DND-41 (cell line): ENCODE measurements around the gene FADS6.

Experiments
- ATAC-seq: fragments of 200-7000 bp; cut with Tn5 transposase; 3 replicates; pipeline ENCODE4 v1.9.1; 2021; ENCODE audit warnings: low read depth; ENCODE audit not compliant: insufficient read depth
- DNase-seq: peaks from one replicate; pipeline ENCODE4 v3.0.0-alpha.2; 2020
- H2AFZ ChIP-seq: 2 replicates; pipeline ENCODE4 v1.6.0; 2012; ENCODE audit warnings: low read depth, low read length
- H3K27ac ChIP-seq: 2 replicates; pipeline ENCODE4 v1.5.1; 2012; ENCODE audit warnings: low read length, inconsistent platforms
- H3K27me3 ChIP-seq: fragments of 200-600 bp; sonication (generic); 2 replicates; pipeline ENCODE4 v1.6.0; 2012; ENCODE audit warnings: low read length, mild to moderate bottlenecking, inconsistent platforms; ENCODE audit not compliant: insufficient read depth, poor library complexity
- H3K36me3 ChIP-seq: 2 replicates; pipeline ENCODE4 v1.5.1; 2012; ENCODE audit warnings: low read length, inconsistent platforms; ENCODE audit not compliant: insufficient read depth
- H3K4me1 ChIP-seq: 2 replicates; pipeline ENCODE4 v1.5.1; 2012; ENCODE audit warnings: mild to moderate bottlenecking, low read length; ENCODE audit not compliant: insufficient read depth
- H3K4me2 ChIP-seq: 2 replicates; pipeline ENCODE4 v1.6.0; 2012; ENCODE audit warnings: mild to moderate bottlenecking, moderate library complexity, low read length, inconsistent platforms; ENCODE audit not compliant: insufficient read depth
- H3K4me3 ChIP-seq, 2 experiments: fragments of 200-600 bp in 1 of 2; shearing (Covaris generic) in 1 of 2; 2 replicates each; pipeline ENCODE4 v1.5.1; 2012 to 2016; ENCODE audit warnings: inconsistent platforms in 2 of 2, low read length in 2 of 2, mild to moderate bottlenecking in 2 of 2, low read depth in 1 of 2, moderate library complexity in 1 of 2
- H3K79me2 ChIP-seq: 2 replicates; pipeline ENCODE4 v1.6.0; 2012; ENCODE audit warnings: low read length, inconsistent platforms; ENCODE audit not compliant: insufficient read depth
- H3K9ac ChIP-seq: 2 replicates; pipeline ENCODE4 v1.6.0; 2012; ENCODE audit warnings: low read depth, mild to moderate bottlenecking, inconsistent platforms, low read length, moderate library complexity
- H3K9me3 ChIP-seq: 2 replicates; pipeline ENCODE4 v1.5.1; 2012; ENCODE audit warnings: low read length, moderate library complexity, mild to moderate bottlenecking, inconsistent platforms; ENCODE audit not compliant: insufficient read depth, severe bottlenecking
- H4K20me1 ChIP-seq: 2 replicates; pipeline ENCODE4 v1.6.0; 2012; ENCODE audit warnings: low read length; ENCODE audit not compliant: insufficient read depth
- EZH2 ChIP-seq: IDR thresholded peaks from 3 replicates; pipeline ENCODE4 v1.6.1; 2012; ENCODE audit warnings: borderline replicate concordance, low read depth, mild to moderate bottlenecking, moderate library complexity, low read length, inconsistent platforms; ENCODE audit not compliant: severe bottlenecking
- TF ChIP-seq, protein P1 (sequence below): IDR thresholded peaks from 2 replicates; pipeline ENCODE4 v1.5.1; 2012; ENCODE audit warnings: borderline replicate concordance, low read length, moderate library complexity, mild to moderate bottlenecking; ENCODE audit not compliant: poor library complexity, severe bottlenecking; ENCODE audit errors: extremely low read depth

The FADS6 gene

DNA sequence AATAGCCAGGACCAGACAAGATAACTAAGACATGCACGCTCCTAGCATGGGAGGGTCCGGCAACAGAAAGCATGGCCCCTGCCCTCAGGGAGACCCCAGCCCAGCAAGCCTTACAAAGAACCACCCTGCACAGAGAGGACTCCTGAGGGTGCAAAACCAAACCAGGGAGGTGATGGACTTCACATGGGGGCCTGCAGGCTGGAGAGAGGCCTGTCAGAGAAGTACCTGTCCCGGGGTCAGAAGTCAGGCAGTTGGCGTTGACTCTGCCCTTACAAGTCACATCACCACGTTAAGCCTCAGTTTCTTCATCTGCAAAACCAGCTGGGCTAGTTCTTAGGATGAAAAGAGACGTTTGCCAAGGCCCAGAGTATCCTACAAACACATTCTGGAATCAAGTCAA is 35.4 kb upstream of the FADS6 start:
- no peak for TF ChIP-seq EZH2
- TF ChIP-seq, protein P1, sequence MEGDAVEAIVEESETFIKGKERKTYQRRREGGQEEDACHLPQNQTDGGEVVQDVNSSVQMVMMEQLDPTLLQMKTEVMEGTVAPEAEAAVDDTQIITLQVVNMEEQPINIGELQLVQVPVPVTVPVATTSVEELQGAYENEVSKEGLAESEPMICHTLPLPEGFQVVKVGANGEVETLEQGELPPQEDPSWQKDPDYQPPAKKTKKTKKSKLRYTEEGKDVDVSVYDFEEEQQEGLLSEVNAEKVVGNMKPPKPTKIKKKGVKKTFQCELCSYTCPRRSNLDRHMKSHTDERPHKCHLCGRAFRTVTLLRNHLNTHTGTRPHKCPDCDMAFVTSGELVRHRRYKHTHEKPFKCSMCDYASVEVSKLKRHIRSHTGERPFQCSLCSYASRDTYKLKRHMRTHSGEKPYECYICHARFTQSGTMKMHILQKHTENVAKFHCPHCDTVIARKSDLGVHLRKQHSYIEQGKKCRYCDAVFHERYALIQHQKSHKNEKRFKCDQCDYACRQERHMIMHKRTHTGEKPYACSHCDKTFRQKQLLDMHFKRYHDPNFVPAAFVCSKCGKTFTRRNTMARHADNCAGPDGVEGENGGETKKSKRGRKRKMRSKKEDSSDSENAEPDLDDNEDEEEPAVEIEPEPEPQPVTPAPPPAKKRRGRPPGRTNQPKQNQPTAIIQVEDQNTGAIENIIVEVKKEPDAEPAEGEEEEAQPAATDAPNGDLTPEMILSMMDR: no peak
- Histone ChIP-seq H3K4me3 (no peak overlapping the region), H3K36me3 (no peaks in the 10 kb centered on the region), H3K27me3 (peaks cover 18% of the 10 kb centered on the region), H4K20me1 (no peaks in the 10 kb centered on the region; the same call in 1 of the 2 replicates), H2AFZ (no peak overlapping the region), H3K79me2 (no peaks in the 10 kb centered on the region), H3K9me3 (no peaks in the 10 kb centered on the region), H3K27ac (no peak overlapping the region), H3K4me1 (no peaks in the 10 kb centered on the region), H3K9ac (no peak overlapping the region), H3K4me2 (no peak overlapping the region)
- no peak for DNase-seq
- ATAC-seq: no peak

DNA sequence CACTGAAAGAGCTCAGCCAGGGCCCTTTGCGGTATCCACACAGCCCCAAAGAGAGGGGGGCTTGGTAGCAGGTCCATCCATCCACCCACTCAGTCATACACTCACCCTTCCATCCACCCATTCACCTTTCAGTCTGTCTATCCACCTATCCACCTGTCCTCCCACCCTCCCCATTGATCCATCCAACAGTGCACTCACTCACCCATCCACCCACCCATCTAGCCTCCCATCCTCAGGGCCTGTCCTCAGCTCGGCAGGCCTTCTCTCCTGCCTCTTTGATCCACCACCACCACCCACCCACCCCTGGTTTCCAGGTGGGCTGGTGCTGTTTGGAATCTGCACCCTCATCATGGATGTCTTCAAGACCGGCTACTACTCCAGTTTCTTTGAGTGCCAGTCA is 31.8 kb upstream of the FADS6 start:
- Histone ChIP-seq H3K4me3 (no peak overlapping the region), H3K27me3 (peaks cover 24% of the 10 kb centered on the region), H3K79me2 (no peaks in the 10 kb centered on the region), H4K20me1 (no peaks in the 10 kb centered on the region; the same call in 1 of the 2 replicates), H3K27ac (no peak overlapping the region), H2AFZ (no peak overlapping the region), H3K4me2 (no peak overlapping the region), H3K9me3 (no peaks in the 10 kb centered on the region), H3K4me1 (no peaks in the 10 kb centered on the region), H3K9ac (no peak overlapping the region), H3K36me3 (no peaks in the 10 kb centered on the region)
- DNase-seq: no peak
- TF ChIP-seq, protein P1: no peak
- no peak for TF ChIP-seq EZH2
- no peak for ATAC-seq

DNA sequence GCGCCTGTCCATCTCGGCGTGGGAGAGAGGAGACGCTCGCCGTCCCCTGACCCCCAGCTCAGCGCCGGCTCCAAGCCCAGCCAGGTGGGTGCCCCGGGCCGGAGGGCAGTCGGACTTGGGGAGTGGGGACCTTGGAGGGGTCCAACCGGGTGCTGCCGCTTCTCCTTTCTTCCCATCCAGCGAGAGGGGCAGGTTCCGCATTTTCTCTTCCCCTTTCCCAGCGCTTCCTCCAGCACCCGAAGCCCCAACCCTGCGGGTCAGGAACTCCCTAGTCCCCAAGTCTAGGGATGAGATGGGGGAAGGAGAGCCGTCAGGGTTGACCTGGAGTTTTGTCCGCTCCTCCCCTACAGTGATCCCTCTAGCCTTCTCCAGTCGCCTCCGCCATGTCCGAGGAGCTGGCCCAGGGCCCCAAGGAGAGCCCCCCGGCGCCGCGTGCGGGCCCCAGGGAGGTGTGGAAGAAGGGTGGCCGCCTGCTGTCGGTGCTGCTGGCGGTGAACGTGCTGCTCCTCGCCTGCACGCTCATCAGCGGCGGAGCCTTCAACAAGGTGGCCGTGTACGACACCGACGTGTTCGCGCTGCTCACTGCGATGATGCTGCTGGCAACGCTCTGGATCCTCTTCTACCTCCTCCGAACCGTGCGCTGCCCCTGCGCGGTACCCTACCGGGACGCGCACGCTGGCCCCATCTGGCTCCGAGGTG is 31.0 kb upstream of the FADS6 start, which contains the start of gene OTOP2:
TSS of gene OTOP2 (plus strand) at position 24 of the 699 bp plus-strand sequence. CDS start at position 384, 360 bp downstream.
- Histone ChIP-seq H3K4me1 (no peaks in the 10 kb centered on the region), H3K36me3 (no peaks in the 10 kb centered on the region), H4K20me1 (no peaks in the 10 kb centered on the region; the same call in 1 of the 2 replicates), H3K27ac (no peak within 1 kb of the TSS), H3K4me3 (no peak within 1 kb of the TSS), H3K79me2 (no peaks in the 10 kb centered on the region), H3K9ac (no peak within 1 kb of the TSS), H3K27me3 (peaks cover 24% of the 10 kb centered on the region), H2AFZ (no peak within 1 kb of the TSS), H3K4me2 (no peak within 1 kb of the TSS), H3K9me3 (no peaks in the 10 kb centered on the region)
- TF ChIP-seq EZH2: no peak
- TF ChIP-seq, protein P1: no peak
- ATAC-seq: no peak
- DNase-seq: no peak
